ENCODE data around the gene RCOR1. TPM values are rescaled to one million over a fixed set of nuclear protein-coding genes. Genes with fewer than 3 reads are reported as not detected.

RCOR1 gene
- total RNA-seq, 4 donors from 2014 or later = 15.7 to 31.0 (median 25.8) TPM

GRCh38 chr14:102693006-102693755 is 100.7 kb downstream of the RCOR1 start:
- Histone ChIP-seq H3K9me3 (no peaks in the 10 kb centered on the region), H3K27me3 (no peaks in the 10 kb centered on the region), H3K4me3 (no peak overlapping the region), H3K36me3 (no peaks in the 10 kb centered on the region), H3K27ac (no peak overlapping the region), H3K4me1 (peaks cover 9 to 59% (median 22%) of the 10 kb centered on the region in 4 donors)
- in situ Hi-C loops (cut with MboI; ENCODE audit: low pct_ligation_motif_present in 1 of 4, low pct_unique_long_range_greater_than_20kb in 1 of 4, low sequenced_read_pairs in 3 of 4) = loop anchor here in 1 of 4 donors (25.0 kb wide), 1 partner anchor 219 kb away; the partner anchor contains the start of gene AMN
- intact Hi-C loops (cut with DNase I; ENCODE audit: low total_unique reads) = loop anchor here (5.0 kb wide), 1 partner anchor 224 kb away; no protein-coding TSS in a partner anchor
- no peak for TF ChIP-seq POLR2AphosphoS5 (IDR thresholded peaks at IDR 0.05)
- TF ChIP-seq CTCF (IDR thresholded peaks at IDR 0.05) = no peak
- no peak for TF ChIP-seq EP300 (IDR thresholded peaks at IDR 0.05; ENCODE audit: low read depth)
- TF ChIP-seq POLR2A (IDR thresholded peaks at IDR 0.05) = no peak
- WGBS, 2 donors (ENCODE audit: low coverage in 1 of 2) = 67 to 79% methylated on average over 4 of the region's 4 CpGs
- no peak for DNase-seq

DNA sequence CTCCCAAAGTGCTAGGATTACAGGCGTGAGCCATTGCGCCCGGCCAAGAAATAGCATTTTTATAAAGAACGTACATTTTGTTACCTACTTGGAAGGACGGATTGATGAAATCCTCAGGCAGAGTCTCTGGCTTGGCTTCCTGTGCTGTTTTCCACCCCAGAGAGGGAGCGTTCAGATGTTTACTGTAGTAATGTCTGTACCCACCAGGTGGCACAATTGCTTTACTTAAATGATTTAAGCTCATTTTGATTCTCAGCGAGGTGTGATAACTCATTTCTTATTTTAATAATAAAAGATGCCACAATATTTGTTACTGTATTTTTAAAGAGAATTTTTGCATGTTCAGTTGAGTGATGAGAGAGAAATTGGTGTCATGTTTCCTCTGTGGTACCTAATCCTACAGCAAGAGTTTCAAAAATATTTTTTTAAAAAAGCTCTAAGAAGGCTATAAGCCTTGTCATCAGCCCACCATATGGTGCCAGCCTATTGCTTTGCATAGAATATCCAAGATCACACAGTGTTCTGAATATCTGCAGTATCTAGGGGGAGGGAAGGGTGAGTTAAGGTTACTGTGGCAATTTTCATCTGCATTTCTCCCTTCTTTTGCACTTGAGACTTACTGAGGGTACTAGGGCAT is 102.2 kb downstream of the RCOR1 start:
- in situ Hi-C loops (cut with MboI; ENCODE audit: low pct_ligation_motif_present in 1 of 4, low pct_unique_long_range_greater_than_20kb in 1 of 4, low sequenced_read_pairs in 3 of 4) = loop anchor here in 1 of 4 donors (25.0 kb wide), 1 partner anchor 218 kb away; the partner anchor contains the start of gene AMN
- intact Hi-C loops (cut with DNase I; ENCODE audit: low total_unique reads) = loop anchor here (5.0 kb wide), 2 partner anchors 223 to 942 kb away; no protein-coding TSS in a partner anchor
- H3K9me3 ChIP-seq = no peaks in the 10 kb centered on the region
- WGBS, 2 donors (ENCODE audit: low coverage in 1 of 2) = 0 to 34% methylated on average over 2 to 7 of the region's 7 CpGs
- peaks cover 9 to 63% (median 22%) of the 10 kb centered on the region in 4 donors for H3K4me1 ChIP-seq
- no peak overlapping the region for H3K4me3 ChIP-seq
- no peaks in the 10 kb centered on the region for H3K27me3 ChIP-seq
- no peak overlapping the region for H3K27ac ChIP-seq
- no peaks in the 10 kb centered on the region for H3K36me3 ChIP-seq
- DNase-seq = peak; percentile 63
- TF ChIP-seq CTCF (IDR thresholded peaks at IDR 0.05) (peak; percentile 68 to 86 (median 77)), EP300 (IDR thresholded peaks at IDR 0.05; ENCODE audit: low read depth) (no peak)

GRCh38 chr14:102695167-102695555 is 102.7 kb downstream of the RCOR1 start:
- Histone ChIP-seq H3K4me3 (no peak overlapping the region), H3K27ac (no peak overlapping the region), H3K9me3 (no peaks in the 10 kb centered on the region), H3K27me3 (no peaks in the 10 kb centered on the region), H3K4me1 (peaks cover 9 to 62% (median 22%) of the 10 kb centered on the region in 4 donors), H3K36me3 (no peaks in the 10 kb centered on the region)
- no peak for DNase-seq
- in situ Hi-C loops (cut with MboI; ENCODE audit: low pct_ligation_motif_present in 1 of 4, low pct_unique_long_range_greater_than_20kb in 1 of 4, low sequenced_read_pairs in 3 of 4) = loop anchor here in 1 of 4 donors (25.0 kb wide), 1 partner anchor 217 kb away; the partner anchor contains the start of gene AMN
- WGBS, 2 donors (ENCODE audit: low coverage in 1 of 2) = 62 to 80% methylated on average over 1 to 3 of the region's 3 CpGs
- intact Hi-C loops (cut with DNase I; ENCODE audit: low total_unique reads) = loop anchor here (5.0 kb wide), 1 partner anchor 943 kb away; no protein-coding TSS in a partner anchor
- TF ChIP-seq CTCF (IDR thresholded peaks at IDR 0.05) (no peak), EP300 (IDR thresholded peaks at IDR 0.05; ENCODE audit: low read depth) (no peak), POLR2A (IDR thresholded peaks at IDR 0.05) (no peak), POLR2AphosphoS5 (IDR thresholded peaks at IDR 0.05) (no peak)

DNA sequence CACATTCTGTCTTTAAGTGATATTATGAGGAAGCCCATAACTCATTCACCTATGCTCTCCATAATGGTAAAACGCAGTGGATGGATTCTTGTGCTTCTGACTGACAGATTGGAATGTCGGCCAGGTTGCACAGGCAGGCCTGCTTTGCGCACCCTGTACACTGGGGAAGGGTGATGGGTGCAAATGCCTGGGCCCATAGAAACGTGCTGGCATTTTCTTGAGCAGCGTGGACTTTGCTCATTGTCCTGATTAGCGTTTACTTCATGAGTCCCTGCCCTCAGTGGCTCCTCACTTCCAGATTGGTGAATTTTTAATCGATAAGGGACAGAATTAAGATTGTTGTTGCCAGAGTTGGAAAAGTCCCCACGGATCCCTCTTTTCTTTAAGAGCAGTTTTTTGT is 103.9 kb downstream of the RCOR1 start:
- intact Hi-C loops (cut with DNase I; ENCODE audit: low total_unique reads) = loop anchor here (5.0 kb wide), 1 partner anchor 944 kb away; no protein-coding TSS in a partner anchor
- Histone ChIP-seq H3K36me3 (no peaks in the 10 kb centered on the region), H3K27ac (peak overlapping the region in 3 of 4 donors; percentile 19 to 55 (median 38)), H3K4me1 (peaks cover 9 to 55% (median 22%) of the 10 kb centered on the region in 4 donors), H3K9me3 (no peaks in the 10 kb centered on the region), H3K4me3 (no peak overlapping the region), H3K27me3 (no peaks in the 10 kb centered on the region)
- in situ Hi-C loops (cut with MboI; ENCODE audit: low pct_ligation_motif_present in 1 of 4, low pct_unique_long_range_greater_than_20kb in 1 of 4, low sequenced_read_pairs in 3 of 4) = loop anchor here in 1 of 4 donors (25.0 kb wide), 1 partner anchor 216 kb away; the partner anchor contains the start of gene AMN
- TF ChIP-seq EP300 (IDR thresholded peaks at IDR 0.05; ENCODE audit: low read depth) (no peak), POLR2AphosphoS5 (IDR thresholded peaks at IDR 0.05) (no peak), CTCF (IDR thresholded peaks at IDR 0.05) (no peak), POLR2A (IDR thresholded peaks at IDR 0.05) (no peak)
- peak; percentile 51 for DNase-seq
- 55 to 61% methylated on average over 8 of the region's 8 CpGs for WGBS, 2 donors (ENCODE audit: low coverage in 1 of 2)

Measured in transverse colon (tissue), 4 donors.